ENCODE measurements around the gene UCK2. TPM values are rescaled to one million over a fixed set of nuclear protein-coding genes. Genes with fewer than 3 reads are reported as not detected.

Gene UCK2
- total RNA-seq, 1 donor from 2014 or later = 8.3 TPM

GRCh38 chr1:165829888-165830287, 2.5 kb downstream of the UCK2 start:
- no peak overlapping the region for H3K4me3 ChIP-seq
- no peaks in the 10 kb centered on the region for H3K27me3 ChIP-seq (ENCODE audit: low read depth)
- peaks cover 19% of the 10 kb centered on the region for H3K4me1 ChIP-seq
- H3K27ac ChIP-seq = no peak overlapping the region
- no peak for ATAC-seq
- TF ChIP-seq CTCF (IDR thresholded peaks at IDR 0.05) = no peak
- no peaks in the 10 kb centered on the region for H3K9me3 ChIP-seq
- intact Hi-C loops (cut with DNase I) = no loop called here
- no peak for DNase-seq
- H3K36me3 ChIP-seq = no peaks in the 10 kb centered on the region

GRCh38 chr1:165831146-165831545, 3.7 kb downstream of the UCK2 start:
- Histone ChIP-seq H3K27me3 (ENCODE audit: low read depth) (no peaks in the 10 kb centered on the region), H3K4me1 (peaks cover 19% of the 10 kb centered on the region), H3K27ac (no peak overlapping the region), H3K36me3 (no peaks in the 10 kb centered on the region), H3K4me3 (no peak overlapping the region), H3K9me3 (no peaks in the 10 kb centered on the region)
- ATAC-seq (no peak), DNase-seq (no peak)
- intact Hi-C loops (cut with DNase I) = no loop called here
- no peak for TF ChIP-seq CTCF (IDR thresholded peaks at IDR 0.05)

- no peak for TF ChIP-seq CTCF (IDR thresholded peaks at IDR 0.05)
- Histone ChIP-seq H3K4me1 (peaks cover 20% of the 10 kb centered on the region), H3K27me3 (ENCODE audit: low read depth) (no peaks in the 10 kb centered on the region), H3K36me3 (no peaks in the 10 kb centered on the region), H3K27ac (no peak overlapping the region), H3K4me3 (no peak overlapping the region), H3K9me3 (no peaks in the 10 kb centered on the region)
- ATAC-seq (no peak), DNase-seq (no peak)
- intact Hi-C loops (cut with DNase I) = no loop called here
Measured at GRCh38 chr1:165832902-165833301, 5.5 kb downstream of the UCK2 start.

- Histone ChIP-seq H3K9me3 (no peaks in the 10 kb centered on the region), H3K36me3 (no peaks in the 10 kb centered on the region), H3K4me3 (no peak overlapping the region), H3K27ac (no peak overlapping the region), H3K27me3 (ENCODE audit: low read depth) (no peaks in the 10 kb centered on the region), H3K4me1 (peaks cover 25% of the 10 kb centered on the region)
- intact Hi-C loops (cut with DNase I) = no loop called here
- ATAC-seq (no peak), DNase-seq (no peak)
- TF ChIP-seq CTCF (IDR thresholded peaks at IDR 0.05) = no peak
Measured at GRCh38 chr1:165833358-165833757, 5.9 kb downstream of the UCK2 start.

GRCh38 chr1:165834229-165834628, 6.8 kb downstream of the UCK2 start:
- Histone ChIP-seq H3K4me3 (no peak overlapping the region), H3K27me3 (ENCODE audit: low read depth) (no peaks in the 10 kb centered on the region), H3K36me3 (no peaks in the 10 kb centered on the region), H3K4me1 (peaks cover 18% of the 10 kb centered on the region), H3K9me3 (no peaks in the 10 kb centered on the region), H3K27ac (no peak overlapping the region)
- no peak for DNase-seq
- no peak for TF ChIP-seq CTCF (IDR thresholded peaks at IDR 0.05)
- intact Hi-C loops (cut with DNase I) = no loop called here
- ATAC-seq = no peak

- Histone ChIP-seq H3K36me3 (no peaks in the 10 kb centered on the region), H3K27me3 (ENCODE audit: low read depth) (peaks cover 5% of the 10 kb centered on the region), H3K9me3 (no peaks in the 10 kb centered on the region), H3K27ac (no peak overlapping the region), H3K4me1 (peaks cover 13% of the 10 kb centered on the region), H3K4me3 (no peak overlapping the region)
- TF ChIP-seq CTCF (IDR thresholded peaks at IDR 0.05) = no peak
- no peak for DNase-seq
- no peak for ATAC-seq
- intact Hi-C loops (cut with DNase I) = no loop called here
Measured at GRCh38 chr1:165834881-165835280, 7.5 kb downstream of the UCK2 start.
